K562 (cell line): ENCODE results near the gene PPT2. TPM values are rescaled to one million over a fixed set of nuclear protein-coding genes. Genes with fewer than 3 reads are reported as not detected.
A peak's percentile ranks its signal among the peaks of the same experiment; 100 is the strongest.

Experiments
- CREB3 ChIP-seq: fragments of 450-650 bp; conservative IDR thresholded peaks from 2 replicates; pipeline ENCODE4 v1.6.1; 2016; ENCODE audit warnings: missing genetic modification characterization, low read depth, mild to moderate bottlenecking, missing compliant biosample characterization, moderate library complexity
- ETS2 ChIP-seq: IDR thresholded peaks from 2 replicates; pipeline ENCODE4 v1.6.1; 2016; ENCODE audit warnings: borderline replicate concordance, missing genetic modification characterization, mild to moderate bottlenecking, moderate library complexity, missing compliant biosample characterization; ENCODE audit not compliant: poor library complexity, severe bottlenecking
- GATAD2A ChIP-seq: fragments of 450-650 bp; IDR thresholded peaks from 2 replicates; pipeline ENCODE4 v1.6.1; 2017
- IFI16 ChIP-seq: fragments of 250-450 bp; sonication (Bioruptor Pico); IDR thresholded peaks from 2 replicates; pipeline ENCODE4 v2.1.2; 2022; ENCODE audit warnings: mild to moderate bottlenecking, inconsistent platforms
- LEF1 ChIP-seq: fragments of 450-650 bp; IDR thresholded peaks from 2 replicates; pipeline ENCODE4 v1.6.1; 2016; ENCODE audit warnings: mild to moderate bottlenecking
- NEUROD1 ChIP-seq: fragments of 150-350 bp; IDR thresholded peaks from 2 replicates; pipeline ENCODE4 v1.6.1; 2014; ENCODE audit warnings: borderline replicate concordance, low read length, low read depth; ENCODE audit not compliant: partially characterized antibody
- NFATC3 ChIP-seq: fragments of 450-650 bp; IDR thresholded peaks from 2 replicates; pipeline ENCODE4 v1.6.1; 2017; ENCODE audit warnings: mild to moderate bottlenecking
- NFIC ChIP-seq: fragments of 450-650 bp; IDR thresholded peaks from 2 replicates; pipeline ENCODE4 v1.6.1; 2017; ENCODE audit warnings: mild to moderate bottlenecking, inconsistent platforms
- NR2F6 ChIP-seq: fragments of 450-650 bp; formaldehyde crosslinking; IDR thresholded peaks from 2 replicates; pipeline ENCODE4 v1.4.0; 2020; ENCODE audit warnings: mild to moderate bottlenecking
- PATZ1 ChIP-seq: fragments of 250-450 bp; sonication (Bioruptor Pico); IDR thresholded peaks from 2 replicates; pipeline ENCODE4 v1.5.0; 2020; ENCODE audit warnings: mild to moderate bottlenecking, borderline replicate concordance
- POLR2A ChIP-seq: fragments of 450-650 bp; conservative IDR thresholded peaks from 2 replicates; pipeline ENCODE4 v1.6.1; 2016
- PRMT5 ChIP-seq: sonication (generic); formaldehyde crosslinking; IDR thresholded peaks from 2 replicates; pipeline ENCODE4 v1.5.0; 2020; ENCODE audit warnings: missing genetic modification reagents
- SNIP1 ChIP-seq: fragments of 450-650 bp; IDR thresholded peaks from 2 replicates; pipeline ENCODE4 v1.7.1; 2017; ENCODE audit warnings: low read depth, mild to moderate bottlenecking
- SNRNP70 ChIP-seq: fragments of 200-400 bp; formaldehyde crosslinking; optimal IDR thresholded peaks from 2 replicates; pipeline ENCODE3; 2017; ENCODE audit warnings: low read depth, low read length
- STAT5B ChIP-seq: fragments of 250-450 bp; sonication (Bioruptor Pico); IDR thresholded peaks from 2 replicates; pipeline ENCODE4 v1.8.0; 2021; ENCODE audit warnings: mild to moderate bottlenecking, inconsistent platforms
- TCF15 ChIP-seq: fragments of 250-450 bp; sonication (Bioruptor Pico); IDR thresholded peaks from 2 replicates; pipeline ENCODE4 v1.8.0; 2022; ENCODE audit warnings: moderate library complexity, mild to moderate bottlenecking, inconsistent platforms
- YBX1 ChIP-seq: fragments of 450-650 bp; IDR thresholded peaks from 2 replicates; pipeline ENCODE4 v1.7.1; 2016; ENCODE audit warnings: mild to moderate bottlenecking
- ZC3H8 ChIP-seq: fragments of 450-650 bp; IDR thresholded peaks from 2 replicates; pipeline ENCODE4 v1.6.1; 2017
- ZHX1 ChIP-seq: fragments of 150-350 bp; conservative IDR thresholded peaks from 2 replicates; pipeline ENCODE4 v1.6.1; 2014; ENCODE audit warnings: low read length
- ZNF175 ChIP-seq: fragments of 200-800 bp; sonication (Bioruptor generic); IDR thresholded peaks from 2 replicates; pipeline ENCODE4 v1.6.1; 2016; ENCODE audit warnings: low read depth, mild to moderate bottlenecking, missing genetic modification characterization, missing compliant biosample characterization
- ZNF395 ChIP-seq: fragments of 200-800 bp; sonication (Bioruptor generic); IDR thresholded peaks from 2 replicates; pipeline ENCODE4 v1.6.1; 2017; ENCODE audit warnings: missing genetic modification characterization, missing compliant biosample characterization
- polyA plus RNA-seq, 8 experiments: library from polyadenylated mRNA; depleted of rRNA in 4 of 8; stranded (reverse) in 5 of 8; unstranded in 3 of 8; fragments of >200 nt; fragmentation: Nextera tagmentation in 2 of 8; fragmentation: Illumina TruSeq in 1 of 8; extraction: Ambion mirVana in 2 of 8; extraction: Trizol in 1 of 8; gene quantifications; 2 replicates each; pipeline versions ENCODE4 v1.2.1 to v1.2.3, GENCODE V29; 2011 to 2014; ENCODE audit warnings: inconsistent platforms in 1 of 8, missing spikeins in 1 of 8
- total RNA-seq, 7 experiments: library from RNA; depleted of rRNA in 6 of 7; stranded (reverse); fragments of >200 nt in 6 of 7; fragmentation: Illumina TruSeq in 2 of 7; extraction: Trizol in 2 of 7; gene quantifications; 2 replicates each; pipeline versions ENCODE4 v1.2.1 to v1.2.3, GENCODE V29; 2011 to 2021; ENCODE audit warnings: low replicate concordance in 1 of 7

PPT2 gene
- total and polyA plus RNA-seq, 9 of the 15 experiments (the other 6 are each of a cell fraction or from before 2014, with no cell fraction given): 27.4 to 98.8 (median 69.9) TPM

- TF ChIP-seq ZNF395 (CRISPR knock-in tag): 0 out of 2 replicates have a peak, but pooled peaks have one; percentile 9
- TF ChIP-seq TCF15 (CRISPR knock-in tag): no peak
- 0 out of 2 replicates have a peak, but pooled peaks have one; percentile 16 for TF ChIP-seq IFI16
- TF ChIP-seq ZNF175 (CRISPR knock-in tag): no peak
- no peak for TF ChIP-seq NFATC3
- TF ChIP-seq YBX1: peak; percentile 60; the same call in 1 of the 2 replicates
- 0 out of 2 replicates have a peak, but pooled peaks have one; percentile 36 for TF ChIP-seq PATZ1 (CRISPR knock-in tag)
- TF ChIP-seq NR2F6 (CRISPR knock-in tag): no peak
- TF ChIP-seq SNRNP70: no peak
- TF ChIP-seq POLR2A: peak; percentile 71
- 0 out of 2 replicates have a peak, but pooled peaks have one; percentile 46 for TF ChIP-seq LEF1
- TF ChIP-seq NFIC: no peak; the same call in 1 of the 2 replicates
- TF ChIP-seq ETS2 (tag): no peak
- peak; percentile 50; the same call in 1 of the 2 replicates for TF ChIP-seq SNIP1
- TF ChIP-seq GATAD2A: no peak
- no peak for TF ChIP-seq NEUROD1
- no peak for TF ChIP-seq ZHX1
- no peak; the same call in 1 of the 2 replicates for TF ChIP-seq ZC3H8
- TF ChIP-seq PRMT5 (CRISPR knock-in tag): no peak
- no peak for TF ChIP-seq CREB3 (tag)
- TF ChIP-seq STAT5B (CRISPR knock-in tag): no peak
These were observed 22.0 kb downstream of the PPT2 start, which contains the start of gene AGPAT1 (continued) for GRCh38 chr6:32175711-32176475.
